ENCODE measurements around the gene ASIC2.

- TF ChIP-seq CTCF (IDR thresholded peaks at IDR 0.05) (no peak), ZFX (IDR thresholded peaks at IDR 0.05; ENCODE audit: borderline replicate concordance) (no peak)
Observed at GRCh38 chr17:33039874-33040273, 253.2 kb downstream of the ASIC2 start.
